ENCODE results near the gene OSTC.

Gene OSTC

DNA sequence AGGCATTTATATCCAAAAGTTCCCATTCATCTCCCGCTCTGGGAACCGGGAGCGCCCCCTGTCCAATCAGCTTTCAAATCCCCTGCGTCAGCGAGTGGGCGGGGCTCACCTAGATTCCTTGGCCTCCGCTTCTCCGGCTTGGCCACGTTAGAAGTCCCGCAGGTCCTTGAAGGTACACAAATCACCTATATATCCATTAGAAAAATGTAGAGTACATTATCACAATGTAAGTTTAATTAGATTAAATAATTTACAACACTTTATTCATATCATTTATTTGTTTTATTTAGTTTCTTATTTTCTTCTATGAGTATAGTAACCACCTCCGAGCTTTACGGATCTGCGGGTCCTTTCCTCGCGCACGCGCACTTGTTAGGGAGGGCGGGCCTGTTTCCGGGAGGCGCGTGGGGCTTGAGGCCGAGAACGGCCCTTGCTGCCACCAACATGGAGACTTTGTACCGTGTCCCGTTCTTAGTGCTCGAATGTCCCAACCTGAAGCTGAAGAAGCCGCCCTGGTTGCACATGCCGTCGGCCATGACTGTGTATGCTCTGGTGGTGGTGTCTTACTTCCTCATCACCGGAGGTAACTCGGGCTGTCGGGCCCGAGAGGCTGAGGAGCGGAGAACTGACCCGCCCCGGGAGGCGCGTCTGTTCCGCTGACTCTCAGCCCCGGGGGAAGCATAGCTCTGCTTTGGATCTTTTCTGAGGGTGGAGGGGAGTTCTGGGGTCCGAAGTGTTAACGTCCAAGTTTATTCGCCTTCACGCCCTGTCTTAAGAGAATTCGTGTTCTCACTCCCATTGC lies at the start of gene OSTC:
Gene OSTC (plus strand): TSS at position 388 of the 802 bp plus-strand sequence. CDS start 57 bp downstream, at position 445.
- peak; percentile 98 to 99 (median 98) for DNase-seq

DNA sequence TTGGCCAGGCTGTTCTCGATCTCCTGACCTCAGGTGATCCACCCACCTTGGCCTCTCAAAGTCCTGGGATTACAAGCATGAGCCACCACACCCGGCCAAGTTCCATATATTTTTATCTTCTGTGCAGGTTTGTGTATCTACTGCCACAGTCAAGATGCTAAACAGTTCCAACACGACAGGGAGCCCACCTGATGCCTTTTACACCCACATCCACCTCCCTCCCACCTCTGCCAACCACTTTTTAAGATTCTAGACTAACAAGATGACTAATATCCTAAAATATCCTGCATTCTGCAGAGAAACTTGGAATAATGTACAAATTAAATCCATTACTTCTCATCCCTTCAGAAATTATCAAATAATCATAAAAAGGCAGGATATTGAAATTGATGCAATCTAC lies 49.3 kb upstream of the OSTC start:
- DNase-seq, result no peak

DNA sequence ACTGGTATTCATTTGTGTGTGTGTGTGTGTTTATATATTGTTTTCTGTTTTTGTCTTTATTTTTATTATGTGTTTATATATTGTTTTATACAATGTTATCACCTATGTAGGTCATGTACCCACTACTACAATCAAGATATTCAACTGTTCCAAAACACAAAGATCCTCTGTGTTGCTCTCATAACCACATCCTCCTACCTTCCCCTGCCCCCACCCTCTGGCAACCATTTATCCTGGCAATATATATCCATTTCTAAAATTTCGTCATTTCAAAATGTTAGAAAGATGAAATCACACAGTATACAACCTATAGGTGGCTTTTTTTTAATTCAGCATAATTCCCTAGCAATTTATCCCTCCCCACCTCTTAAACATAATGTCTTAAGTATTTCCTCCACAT lies 48.9 kb upstream of the OSTC start:
- DNase-seq, result no peak

DNA sequence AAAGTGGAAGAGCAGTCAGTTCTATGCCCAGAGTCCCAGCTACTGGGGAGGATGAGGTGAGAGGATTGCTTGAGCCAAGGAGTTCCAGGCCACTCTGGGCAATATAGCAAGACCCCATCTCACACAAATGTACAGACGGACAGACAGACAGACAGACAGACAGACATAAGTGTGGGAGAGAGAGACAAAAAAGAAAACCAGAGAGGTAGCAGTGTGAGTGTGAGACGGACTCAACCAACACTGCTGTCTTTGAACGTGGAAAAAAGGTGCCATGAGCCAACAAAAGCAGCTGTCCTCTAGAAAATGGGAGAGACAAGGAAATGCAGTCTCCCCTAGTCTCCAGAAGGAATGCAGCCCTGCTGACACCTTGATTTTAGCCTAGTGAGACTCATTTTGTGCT lies 48.2 kb upstream of the OSTC start:
- no peak for DNase-seq

DNA sequence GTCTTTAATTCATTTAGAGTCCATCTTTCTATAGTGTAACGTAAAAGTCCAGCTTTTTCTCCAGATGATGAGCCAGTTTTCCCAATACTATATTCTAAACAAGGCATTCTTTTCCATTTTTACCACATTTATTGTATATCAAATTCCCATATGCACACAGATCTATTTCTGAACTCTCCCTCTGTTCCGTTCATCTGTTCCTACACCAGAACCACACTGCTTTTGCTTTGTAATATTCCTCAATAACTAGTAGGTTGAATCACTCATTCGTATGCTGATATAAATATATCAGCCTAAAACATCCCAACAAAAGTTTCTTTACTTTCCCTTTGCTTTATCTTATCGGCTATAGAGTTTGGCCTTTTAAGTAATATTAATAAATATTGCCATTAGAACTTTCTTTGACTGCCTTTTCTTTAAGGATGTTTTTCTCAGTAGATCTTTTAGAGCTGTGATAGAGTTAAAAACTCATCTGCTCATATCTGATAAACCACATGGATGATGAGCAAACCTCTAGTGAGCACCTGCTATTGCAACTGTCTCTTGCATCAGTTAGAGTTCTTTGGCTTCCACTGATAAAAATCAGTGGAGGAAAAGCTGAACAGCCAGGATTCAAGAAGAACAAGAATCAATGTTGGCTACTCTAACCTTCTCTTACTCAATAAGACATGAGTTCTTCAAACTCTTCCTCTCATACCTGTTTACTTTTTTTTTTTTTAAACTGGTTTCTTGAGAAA lies 43.2 kb upstream of the OSTC start:
- DNase-seq, result no peak

DNA sequence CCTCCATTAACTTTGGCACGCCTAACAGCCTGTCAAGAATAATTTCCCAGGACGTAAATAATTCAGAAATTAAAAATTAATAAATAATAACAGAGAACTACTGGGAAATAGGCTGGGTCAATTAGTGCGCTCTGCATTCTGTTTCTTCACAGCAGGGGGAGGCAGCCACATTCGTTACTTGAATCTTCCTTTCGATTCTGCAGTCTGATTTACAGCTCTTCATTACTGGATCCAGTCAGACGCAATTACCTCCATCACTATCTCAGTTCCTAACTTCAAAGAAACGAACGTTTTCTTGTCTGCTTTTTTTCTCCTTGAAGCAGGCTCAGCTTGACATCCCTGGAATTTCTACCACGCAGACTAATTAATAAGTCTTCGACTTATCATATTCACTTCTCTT lies 39.0 kb upstream of the OSTC start:
- no peak for DNase-seq

DNA sequence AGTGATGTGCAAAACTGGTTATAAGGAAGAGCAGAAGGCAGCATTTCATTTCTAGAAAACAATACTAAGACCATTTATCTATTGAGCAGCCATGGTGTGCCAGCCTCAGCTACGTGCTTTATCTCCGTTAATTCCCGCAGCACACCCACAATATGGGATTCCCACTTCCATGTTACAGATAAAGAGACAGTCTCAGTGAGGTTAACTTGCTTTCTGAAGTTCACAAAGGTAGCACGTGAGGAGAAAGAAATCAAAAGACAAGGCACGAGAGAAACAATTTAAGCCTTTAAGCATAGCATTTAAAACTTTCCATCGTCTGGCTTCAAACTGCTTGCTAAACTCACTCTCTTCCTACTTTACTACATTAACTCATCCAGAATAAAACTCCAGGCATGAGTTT lies 38.0 kb upstream of the OSTC start:
- no peak for DNase-seq

DNA sequence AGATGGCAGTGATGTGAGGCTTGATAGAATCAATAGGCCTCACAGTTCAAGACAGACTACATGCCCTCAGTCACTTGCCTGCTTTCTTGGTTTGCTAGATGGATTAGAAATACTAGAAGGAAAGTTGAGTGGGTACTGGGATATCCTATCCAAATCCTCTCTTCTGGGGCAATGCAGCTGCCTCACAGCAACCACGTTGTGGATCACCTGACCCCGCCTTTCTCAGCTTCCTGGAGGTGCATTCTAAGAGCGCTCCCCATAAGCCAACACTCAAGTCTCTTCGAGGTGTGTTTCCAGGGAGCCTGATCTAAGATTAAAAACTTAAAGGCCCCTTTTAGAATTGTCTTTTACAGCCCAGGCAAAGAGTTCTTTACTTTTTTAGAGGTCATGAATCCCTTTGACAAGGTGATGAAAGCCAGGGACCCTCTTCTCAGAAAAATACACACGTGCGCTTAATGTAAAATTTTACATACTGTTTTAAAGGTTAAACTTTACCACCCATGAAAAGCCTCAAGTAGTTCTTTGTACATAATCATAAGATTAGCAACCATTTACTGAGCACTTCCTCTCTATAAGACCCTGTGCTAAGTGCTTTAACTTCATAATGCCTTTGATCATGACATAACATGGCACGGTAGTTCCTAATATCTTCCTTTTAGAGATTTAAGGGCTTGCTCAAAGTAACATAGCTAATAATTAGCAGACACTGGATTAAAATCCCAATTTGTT lies 30.9 kb upstream of the OSTC start:
- DNase-seq, result peak in 2 of 3 donors; percentile 24

DNA sequence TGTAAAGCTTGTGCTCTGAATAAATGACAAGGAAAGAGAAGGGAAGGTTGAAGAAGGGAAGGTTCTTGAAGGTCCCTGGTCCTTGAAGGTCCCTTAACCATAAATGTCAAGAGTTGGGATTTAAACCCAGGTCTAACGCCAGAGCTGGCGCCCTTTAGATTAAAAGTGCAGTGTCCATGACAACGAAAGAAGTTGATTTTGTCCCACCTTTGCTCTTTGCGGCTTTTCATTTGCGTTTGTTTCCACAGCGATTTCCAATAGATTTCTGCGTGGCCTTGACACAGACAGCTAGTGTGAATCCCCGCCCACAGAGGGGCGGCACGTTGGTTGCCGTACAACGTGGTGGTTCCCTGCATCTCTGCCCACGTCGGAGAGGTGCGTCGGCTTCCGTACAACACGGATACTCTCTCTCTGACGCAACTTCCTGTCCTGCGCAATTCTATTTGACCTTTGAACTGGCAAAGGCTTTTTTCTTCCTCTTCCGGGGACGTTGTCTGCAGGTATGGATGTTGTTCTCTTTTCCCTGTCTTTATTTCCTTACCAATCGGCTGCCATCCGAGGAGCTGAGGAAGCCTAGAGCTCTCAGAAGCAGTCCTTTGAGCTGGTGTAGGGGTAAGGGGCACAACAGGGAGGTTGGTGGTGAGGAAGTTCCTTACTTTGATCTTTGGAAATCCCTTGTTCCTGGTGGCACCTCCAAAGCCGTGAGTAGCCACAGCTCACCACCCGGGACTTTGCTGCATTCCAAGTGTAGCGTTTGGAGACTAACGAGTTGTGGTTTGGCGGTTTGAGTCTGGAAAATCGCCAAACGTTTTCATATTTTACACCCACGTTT lies 30.1 kb upstream of the OSTC start, which contains the start of gene RPL34:
Gene RPL34 (plus strand): TSS at position 476 of the 832 bp plus-strand sequence. CDS start 1,384 bp downstream, outside the sequence.
- peak; percentile 98 to 100 (median 99) for DNase-seq

DNA sequence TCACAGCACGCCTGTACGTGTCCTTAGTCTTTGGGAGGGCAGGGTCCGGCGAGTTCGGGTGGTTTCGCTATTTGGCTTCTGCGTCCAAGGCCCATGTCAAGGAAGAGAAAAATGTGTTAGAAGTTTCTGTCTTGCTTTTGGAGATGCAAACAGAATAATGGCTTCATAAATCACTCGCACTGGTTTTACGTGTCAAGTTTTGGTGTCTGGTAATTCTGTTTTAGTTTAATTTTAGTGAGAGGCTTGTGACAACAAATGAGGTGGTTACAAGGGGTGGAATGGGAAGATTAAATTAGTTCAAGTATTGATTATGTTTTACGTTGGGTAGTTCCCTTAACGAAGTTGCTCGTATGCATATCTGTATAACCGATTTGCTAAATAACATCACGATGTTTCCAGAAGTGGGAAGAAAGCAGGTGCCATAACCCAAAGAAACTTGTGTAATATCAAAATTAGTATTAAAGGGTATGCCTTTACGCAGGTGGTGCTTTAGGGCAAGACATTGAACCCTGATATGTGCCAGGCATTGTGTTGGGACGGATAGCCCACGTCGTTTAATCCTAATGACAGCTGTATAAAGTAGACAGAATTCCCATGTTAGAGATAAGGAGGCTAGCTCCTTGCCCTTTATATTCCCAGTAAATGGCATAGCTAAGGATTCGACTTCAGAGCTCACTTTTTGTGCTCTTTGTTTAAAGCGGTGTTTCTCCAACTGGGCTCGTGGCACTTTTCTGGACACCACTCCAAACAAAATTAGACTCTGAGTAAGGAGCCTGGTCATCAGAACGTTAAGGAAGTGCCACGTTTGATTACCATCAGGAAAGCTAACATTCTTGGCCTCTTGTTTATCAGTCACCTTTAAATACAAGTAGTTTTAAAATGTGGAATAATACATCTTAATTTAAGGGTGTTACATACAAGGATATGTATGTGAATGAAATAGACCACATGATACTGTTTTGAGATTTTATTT lies 29.2 kb upstream of the OSTC start:
- DNase-seq, result peak; percentile 5 to 19 (median 17)

DNA sequence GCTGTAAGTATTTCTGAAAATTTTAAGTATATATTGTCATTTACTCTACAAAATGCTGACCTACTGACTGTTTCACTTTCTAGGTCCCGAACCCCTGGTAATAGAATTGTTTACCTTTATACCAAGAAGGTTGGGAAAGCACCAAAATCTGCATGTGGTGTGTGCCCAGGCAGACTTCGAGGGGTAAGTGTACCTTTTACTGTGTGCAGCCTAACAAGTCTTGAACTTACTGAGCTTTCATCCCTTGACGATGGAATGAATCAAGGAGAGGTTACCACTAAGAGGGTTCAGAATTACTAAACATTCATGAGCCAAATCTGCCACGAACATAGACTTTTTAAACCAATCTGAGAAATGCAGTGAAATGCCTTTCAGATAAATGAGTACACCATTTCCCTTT lies 28.4 kb upstream of the OSTC start:
- no peak for DNase-seq

DNA sequence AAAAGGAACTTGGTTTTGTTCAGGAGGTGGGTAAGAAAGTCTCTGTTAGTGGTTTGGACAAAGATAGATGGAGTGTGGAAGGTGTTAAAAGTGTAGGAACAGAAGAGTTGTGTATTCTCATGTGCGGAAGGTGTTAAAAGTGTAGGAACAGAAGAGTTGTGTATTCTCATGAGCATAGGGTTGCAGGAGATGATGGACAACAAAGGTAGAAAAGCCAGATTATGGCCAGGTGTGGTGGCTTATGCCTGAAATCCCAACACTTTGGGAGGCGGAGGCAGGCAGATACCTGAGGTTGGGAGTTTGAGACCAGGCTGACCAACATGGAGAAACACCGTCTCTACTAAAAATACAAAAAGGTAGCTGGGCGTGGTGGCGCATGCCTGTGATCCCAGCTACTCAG lies 27.6 kb upstream of the OSTC start:
- no peak for DNase-seq

DNA sequence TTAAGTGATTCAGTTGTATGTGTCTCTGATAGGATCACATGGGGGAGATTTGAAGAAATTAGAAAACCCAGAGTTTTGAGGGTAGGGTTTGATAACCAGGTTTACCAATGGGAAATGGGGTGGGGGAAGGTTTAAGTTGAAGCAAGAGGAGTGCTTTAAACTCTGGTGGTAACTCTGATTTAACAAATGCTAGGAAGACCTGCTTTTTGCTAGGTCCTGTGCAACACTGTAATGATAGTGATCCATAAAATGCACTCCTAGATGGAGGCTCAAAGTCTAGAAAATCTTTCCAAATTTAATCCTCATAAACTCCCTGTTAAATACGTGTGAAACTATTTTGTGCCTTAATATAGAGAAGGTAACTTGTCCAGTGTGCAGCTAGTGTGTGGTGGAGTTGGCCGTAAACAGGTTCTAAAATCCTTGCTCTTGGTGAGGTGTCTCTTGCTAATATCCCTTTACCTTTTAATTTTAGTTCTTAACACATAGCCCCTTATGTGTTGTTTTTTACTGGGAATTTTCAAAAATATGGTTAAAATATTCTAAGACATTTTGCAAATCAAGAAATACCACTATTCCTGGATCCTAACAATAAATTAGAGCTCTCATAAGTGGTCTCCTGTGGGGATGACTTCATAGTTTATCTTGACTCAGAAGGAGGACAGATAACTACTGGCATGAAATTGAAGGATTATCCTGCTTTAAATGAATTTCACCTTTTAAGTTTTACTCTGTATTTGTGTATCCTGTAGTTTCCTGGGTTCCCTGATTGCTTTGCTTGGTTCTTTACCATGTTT lies 25.9 kb upstream of the OSTC start:
- DNase-seq, result peak; percentile 7 to 30 (median 25)

DNA sequence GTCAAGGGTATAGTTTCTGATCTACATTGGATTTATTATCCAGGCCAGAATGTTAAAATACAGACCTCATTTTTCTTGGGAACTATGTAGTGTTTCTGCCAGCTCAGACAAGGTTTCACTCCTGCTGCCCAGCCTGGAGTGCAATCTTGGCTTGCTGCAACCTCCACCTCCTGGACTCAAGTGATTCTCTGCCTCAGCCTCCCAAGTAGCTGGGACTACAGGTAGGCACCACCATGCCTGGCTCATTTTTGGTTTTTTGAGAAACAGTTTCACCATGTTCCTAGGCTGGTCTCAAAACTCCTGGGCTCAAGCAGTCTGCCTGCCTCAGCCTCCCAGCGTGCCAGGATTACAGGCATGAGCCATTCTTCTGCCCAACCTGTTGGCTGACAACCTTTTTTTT lies 24.3 kb upstream of the OSTC start:
- DNase-seq, result no peak

DNA sequence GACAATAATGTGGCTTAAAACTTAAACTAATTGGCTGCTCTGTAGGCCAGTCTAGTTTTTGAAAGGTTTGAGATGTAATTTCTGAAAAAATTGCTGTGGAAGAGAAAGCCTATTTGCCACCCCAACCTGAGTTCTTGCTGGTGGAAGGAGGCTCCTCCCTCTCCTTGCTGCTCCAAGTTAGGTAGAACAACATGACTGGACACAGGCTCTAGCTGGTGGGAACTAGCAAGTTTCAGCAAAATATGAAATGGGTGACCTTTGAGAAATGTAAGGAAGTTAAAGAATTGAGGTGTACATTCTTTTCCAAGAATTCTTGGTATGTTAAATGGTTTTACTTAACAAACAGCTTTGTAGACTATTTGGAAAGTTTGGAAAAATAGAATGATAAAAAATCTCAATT lies 22.0 kb upstream of the OSTC start:
- DNase-seq, result no peak

DNA sequence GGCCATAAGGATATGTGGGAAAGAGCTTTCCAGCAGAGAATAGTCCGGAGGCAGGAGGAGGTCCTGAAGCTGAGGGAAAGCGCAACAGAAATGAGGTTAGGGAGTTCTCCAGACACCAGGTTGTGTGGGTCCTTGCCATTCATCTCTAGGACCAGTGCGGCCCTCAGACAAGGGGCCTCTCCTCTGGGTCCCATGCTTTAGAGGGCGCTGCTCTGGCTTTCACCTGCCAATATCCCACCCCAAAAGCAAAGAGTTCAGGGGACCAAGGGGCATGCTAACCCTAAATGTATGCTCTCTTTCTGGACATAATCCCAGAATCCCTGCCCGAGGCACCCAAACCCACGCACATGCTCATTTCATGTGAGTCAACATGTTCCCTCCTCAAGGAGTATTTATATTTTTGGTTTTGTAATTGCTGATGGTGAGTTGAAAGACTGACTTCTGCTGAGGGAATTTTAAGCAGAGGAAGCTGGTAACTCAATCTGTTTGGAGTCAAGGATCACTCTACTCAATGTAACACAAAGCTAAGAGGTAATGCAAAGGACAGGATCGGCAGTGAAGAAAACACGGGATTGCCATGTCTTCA lies 15.2 kb upstream of the OSTC start:
- DNase-seq, result no peak

DNA sequence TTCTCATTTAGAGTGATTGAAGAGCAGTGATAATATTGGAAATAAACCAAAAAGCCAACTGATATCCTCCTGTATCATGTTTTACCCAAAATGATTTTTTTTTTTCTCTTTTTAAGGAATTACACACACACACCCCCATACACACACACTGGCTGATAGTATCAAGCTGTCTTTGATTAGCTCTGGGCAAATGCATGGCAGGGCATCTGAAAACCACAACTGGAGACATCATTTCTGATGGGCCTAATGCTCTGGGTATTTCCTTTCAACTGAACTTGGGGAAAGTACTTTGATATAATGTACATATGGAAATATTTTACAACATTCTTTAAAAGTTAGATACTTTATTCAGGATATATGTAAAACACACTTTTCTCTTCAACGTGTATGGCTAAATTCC lies 14.2 kb upstream of the OSTC start:
- no peak for DNase-seq

DNA sequence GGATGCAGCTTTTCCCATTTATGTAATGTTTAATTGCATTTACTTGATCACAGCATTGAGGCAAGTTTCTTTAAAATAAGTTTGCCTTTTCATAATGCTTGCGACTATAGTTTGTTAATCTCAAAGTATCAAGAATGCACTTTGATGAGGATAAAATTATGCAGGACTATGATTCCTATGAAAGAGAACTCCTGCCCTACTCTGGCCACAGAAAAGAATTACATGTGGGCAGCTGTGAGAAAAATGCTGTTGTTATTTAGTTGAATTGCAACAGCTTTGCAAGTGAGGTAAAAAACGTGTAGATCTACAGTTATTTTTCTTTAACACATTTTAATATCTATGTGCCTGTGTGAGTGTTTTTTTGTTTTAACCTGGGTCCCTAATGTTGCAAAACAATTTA lies 12.5 kb upstream of the OSTC start:
- DNase-seq, result no peak

DNA sequence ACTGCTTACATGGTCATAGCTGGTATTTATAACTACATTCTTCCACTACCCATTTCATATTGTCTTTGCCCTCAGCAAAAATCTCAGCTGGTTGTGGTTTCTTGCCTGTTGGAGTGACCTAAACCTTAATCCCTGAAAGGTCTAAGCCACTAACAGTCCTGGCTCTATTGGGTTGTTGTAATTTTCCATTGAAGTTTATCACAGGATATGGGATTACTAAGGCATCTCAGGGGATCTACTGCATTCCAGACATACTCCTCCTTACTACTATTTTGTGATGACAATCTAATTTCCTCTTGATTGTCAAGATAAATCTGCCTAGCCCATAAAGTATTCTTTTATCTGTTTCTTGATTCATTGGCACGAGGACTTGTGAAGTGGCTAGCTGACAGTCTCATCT lies 6.2 kb upstream of the OSTC start:
- no peak for DNase-seq

DNA sequence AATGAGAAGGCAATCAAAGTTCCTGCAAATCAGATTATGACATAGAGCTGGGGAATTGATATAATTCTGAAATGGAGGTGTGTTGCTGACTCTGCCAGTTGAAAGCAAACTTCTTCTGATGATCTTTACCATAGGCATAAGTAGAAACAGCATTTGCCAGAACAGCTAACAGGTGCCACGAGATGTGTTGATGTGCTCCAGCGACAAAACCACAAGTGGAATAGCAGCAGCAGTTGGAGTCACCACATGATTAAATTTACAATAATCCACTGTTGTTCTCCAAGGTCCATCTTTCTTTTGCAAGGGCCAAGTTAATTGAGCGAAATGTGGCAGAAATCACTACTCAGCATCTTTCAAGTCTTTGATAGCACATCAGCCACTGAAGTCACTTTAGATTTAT lies 3.7 kb upstream of the OSTC start:
- DNase-seq, result no peak
